GM19023 (cell line): ENCODE results near the gene MOV10L1.
"Not testable (repeated sequence)": the region's sequence is repeated elsewhere in the genome, so short reads cannot be mapped to it uniquely, and the experiment has no call there.

Experiments used
- ATAC-seq: cut with Tn5 transposase; IDR thresholded peaks from one replicate; pipeline ENCODE4 v1.9.1; 2021; ENCODE audit warnings: mild to moderate bottlenecking, moderate library complexity; ENCODE audit not compliant: unreplicated experiment

Gene MOV10L1

GRCh38 chr22:50076646-50077535 is 12.9 kb upstream of the MOV10L1 start:
- ATAC-seq = no peak

- ATAC-seq = no peak
Observed at GRCh38 chr22:50078246-50078645, 11.6 kb upstream of the MOV10L1 start.

- no peak for ATAC-seq
Observed at GRCh38 chr22:50078761-50079160, 11.0 kb upstream of the MOV10L1 start.

GRCh38 chr22:50080077-50080465 is 9.7 kb upstream of the MOV10L1 start:
- ATAC-seq = no peak

- no peak for ATAC-seq
Observed at GRCh38 chr22:50081426-50082196, 8.2 kb upstream of the MOV10L1 start.

GRCh38 chr22:50082197-50082715 is 7.5 kb upstream of the MOV10L1 start:
- no peak for ATAC-seq

GRCh38 chr22:50082961-50083461 is 6.8 kb upstream of the MOV10L1 start:
- ATAC-seq = no peak

GRCh38 chr22:50083462-50084079 is 6.2 kb upstream of the MOV10L1 start:
- ATAC-seq = no peak

GRCh38 chr22:50084080-50084477 is 5.7 kb upstream of the MOV10L1 start:
- ATAC-seq = no peak

- ATAC-seq = no peak
Observed at GRCh38 chr22:50084614-50085021, 5.2 kb upstream of the MOV10L1 start.

- no peak for ATAC-seq
Observed at GRCh38 chr22:50085211-50085972, 4.4 kb upstream of the MOV10L1 start, which contains the start of gene MLC1. MLC1 (minus strand) TSS chr22:50085426; CDS start chr22:50084902, 524 bp downstream.

GRCh38 chr22:50086526-50086925 is 3.3 kb upstream of the MOV10L1 start:
- no peak for ATAC-seq

- ATAC-seq = not testable (repeated sequence)
Observed at GRCh38 chr22:50086975-50087374, 2.8 kb upstream of the MOV10L1 start.

GRCh38 chr22:50087646-50088045 is 2.2 kb upstream of the MOV10L1 start:
- ATAC-seq = no peak

- ATAC-seq = no peak
Observed at GRCh38 chr22:50088096-50088495, 1.7 kb upstream of the MOV10L1 start.

GRCh38 chr22:50089231-50089630 is 575 bp upstream of the MOV10L1 start:
- no peak for ATAC-seq

- ATAC-seq = no peak
Observed at GRCh38 chr22:50090412-50090714, 557 bp downstream of the MOV10L1 start.

GRCh38 chr22:50091092-50091768 is 1.4 kb downstream of the MOV10L1 start:
- no peak for ATAC-seq

- no peak for ATAC-seq
Observed at GRCh38 chr22:50092342-50092741, 2.5 kb downstream of the MOV10L1 start.

- ATAC-seq = no peak
Observed at GRCh38 chr22:50098052-50098451, 8.2 kb downstream of the MOV10L1 start.
